GM12865 (cell line): ENCODE results near the gene COL23A1.

Experiments used
- DNase-seq: peaks from one replicate; pipeline ENCODE4 v3.0.0; 2010; ENCODE audit warnings: low read depth
- H3K4me3 ChIP-seq: 2 replicates; pipeline ENCODE4 v1.5.1; 2011; ENCODE audit warnings: mild to moderate bottlenecking, low read depth, low read length, control low read depth
- TF ChIP-seq, protein P1 (sequence below): IDR thresholded peaks from 2 replicates; pipeline ENCODE4 v1.5.1; 2011; ENCODE audit warnings: low read length, control low read depth, low read depth, inconsistent platforms; ENCODE audit not compliant: insufficient read depth; ENCODE audit errors: missing control alignments

COL23A1 gene

DNA sequence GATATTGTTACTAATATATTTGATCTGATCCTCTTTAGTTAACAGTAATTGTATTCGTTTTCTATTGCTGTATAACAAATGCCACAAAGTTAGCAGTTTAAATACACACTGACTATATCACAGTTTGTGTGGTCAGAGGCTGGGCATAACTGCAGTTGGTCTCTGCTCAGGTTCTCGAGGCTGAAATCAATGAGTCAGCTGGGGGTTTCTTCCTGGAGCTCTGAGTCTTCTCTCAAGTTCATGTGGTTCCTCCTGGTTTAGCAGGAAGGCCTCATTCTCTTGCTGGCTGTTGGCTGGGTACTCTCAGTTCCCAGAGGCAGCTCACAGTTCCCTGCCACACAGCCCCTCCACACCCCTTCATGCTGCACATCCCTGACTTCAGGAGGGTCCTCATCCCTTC, 20.7 kb downstream of the COL23A1 start:
- no peak overlapping the region for H3K4me3 ChIP-seq
- no peak for DNase-seq
- TF ChIP-seq, protein P1, sequence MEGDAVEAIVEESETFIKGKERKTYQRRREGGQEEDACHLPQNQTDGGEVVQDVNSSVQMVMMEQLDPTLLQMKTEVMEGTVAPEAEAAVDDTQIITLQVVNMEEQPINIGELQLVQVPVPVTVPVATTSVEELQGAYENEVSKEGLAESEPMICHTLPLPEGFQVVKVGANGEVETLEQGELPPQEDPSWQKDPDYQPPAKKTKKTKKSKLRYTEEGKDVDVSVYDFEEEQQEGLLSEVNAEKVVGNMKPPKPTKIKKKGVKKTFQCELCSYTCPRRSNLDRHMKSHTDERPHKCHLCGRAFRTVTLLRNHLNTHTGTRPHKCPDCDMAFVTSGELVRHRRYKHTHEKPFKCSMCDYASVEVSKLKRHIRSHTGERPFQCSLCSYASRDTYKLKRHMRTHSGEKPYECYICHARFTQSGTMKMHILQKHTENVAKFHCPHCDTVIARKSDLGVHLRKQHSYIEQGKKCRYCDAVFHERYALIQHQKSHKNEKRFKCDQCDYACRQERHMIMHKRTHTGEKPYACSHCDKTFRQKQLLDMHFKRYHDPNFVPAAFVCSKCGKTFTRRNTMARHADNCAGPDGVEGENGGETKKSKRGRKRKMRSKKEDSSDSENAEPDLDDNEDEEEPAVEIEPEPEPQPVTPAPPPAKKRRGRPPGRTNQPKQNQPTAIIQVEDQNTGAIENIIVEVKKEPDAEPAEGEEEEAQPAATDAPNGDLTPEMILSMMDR = no peak

DNA sequence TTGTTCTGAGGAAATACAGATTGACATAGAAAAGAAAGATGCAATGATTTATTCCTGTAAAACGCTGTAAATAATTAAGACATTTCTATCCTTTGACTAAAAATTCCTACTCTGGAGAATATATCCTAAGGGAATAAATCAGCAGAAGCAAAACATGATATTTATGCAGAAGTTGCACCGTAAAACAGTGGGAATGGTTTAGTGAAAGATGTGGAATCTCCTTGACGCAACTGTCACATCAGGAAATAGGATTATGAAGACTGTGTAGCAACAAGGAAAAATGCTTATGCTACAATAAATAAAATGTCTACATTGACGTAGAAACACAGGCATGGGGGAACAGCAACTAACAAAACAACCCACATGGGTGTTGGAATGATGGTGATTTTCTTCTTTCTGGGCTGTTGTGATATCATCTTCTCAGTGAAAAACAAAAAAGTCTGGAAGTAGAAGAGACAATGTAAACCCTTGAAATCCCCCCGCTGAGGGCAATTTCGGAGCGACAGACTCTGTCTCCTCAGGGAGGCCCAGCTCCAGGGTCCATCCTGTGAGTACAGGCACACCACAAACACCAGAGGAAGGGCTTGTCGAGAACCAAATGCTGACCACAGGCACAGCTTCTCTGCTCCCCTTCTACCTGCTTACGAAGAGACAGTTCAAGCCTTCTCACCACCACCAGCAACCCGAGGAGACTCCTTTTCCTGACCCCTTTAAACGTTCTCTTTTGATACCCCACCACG, 25.2 kb downstream of the COL23A1 start:
- no peak overlapping the region for H3K4me3 ChIP-seq
- DNase-seq = no peak
- TF ChIP-seq, protein P1 = no peak

DNA sequence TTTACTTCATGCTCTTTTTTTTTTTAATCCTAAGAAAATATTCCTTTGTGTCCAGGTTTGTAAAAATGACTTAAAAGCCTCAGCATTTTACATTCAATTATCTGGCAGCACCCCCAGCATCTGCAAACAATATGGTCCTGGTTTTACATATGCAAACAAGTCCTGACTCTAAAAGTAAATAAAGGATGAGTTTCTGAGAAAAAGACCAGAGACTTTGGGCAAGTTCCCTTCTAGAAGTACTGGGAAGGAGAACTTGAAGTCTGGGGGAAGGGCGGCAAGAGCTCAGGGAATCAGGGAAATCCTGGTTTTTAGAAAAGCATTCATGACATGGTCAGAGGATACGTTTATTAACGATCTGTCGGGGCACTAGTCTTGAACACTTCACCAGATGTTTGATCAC, 25.8 kb downstream of the COL23A1 start:
- no peak overlapping the region for H3K4me3 ChIP-seq
- TF ChIP-seq, protein P1 = no peak
- no peak for DNase-seq

- no peak overlapping the region for H3K4me3 ChIP-seq
- DNase-seq = no peak
- TF ChIP-seq, protein P1 = no peak
Measured at GRCh38 chr5:178563621-178564020, 26.6 kb downstream of the COL23A1 start.

DNA sequence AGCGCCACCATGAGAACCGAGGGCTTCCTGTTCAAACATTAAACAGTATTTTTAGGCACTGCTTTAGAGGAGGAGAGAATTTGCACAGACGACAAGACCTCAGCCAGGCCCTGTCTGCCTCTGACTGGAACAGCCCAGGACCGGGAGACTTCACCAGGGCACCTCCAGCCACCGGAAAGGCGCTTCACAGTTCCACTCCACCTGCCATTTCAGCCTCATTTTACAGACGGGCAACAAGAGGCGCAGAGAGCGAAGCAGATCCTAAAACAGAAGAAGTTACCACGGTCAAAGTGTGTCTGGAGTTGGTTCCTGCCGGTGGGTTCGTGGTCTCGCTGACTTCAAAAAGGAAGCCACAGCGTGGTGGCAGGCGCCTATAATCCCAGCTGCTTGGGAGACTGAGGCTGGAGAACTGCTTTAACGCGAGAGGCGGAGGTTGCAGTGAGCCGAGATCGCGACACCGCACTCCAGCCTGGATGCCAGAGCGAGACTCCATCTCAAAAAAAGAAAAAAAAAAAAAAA, 28.4 kb downstream of the COL23A1 start:
- DNase-seq = no peak
- TF ChIP-seq, protein P1 = no peak
- no peak overlapping the region for H3K4me3 ChIP-seq

DNA sequence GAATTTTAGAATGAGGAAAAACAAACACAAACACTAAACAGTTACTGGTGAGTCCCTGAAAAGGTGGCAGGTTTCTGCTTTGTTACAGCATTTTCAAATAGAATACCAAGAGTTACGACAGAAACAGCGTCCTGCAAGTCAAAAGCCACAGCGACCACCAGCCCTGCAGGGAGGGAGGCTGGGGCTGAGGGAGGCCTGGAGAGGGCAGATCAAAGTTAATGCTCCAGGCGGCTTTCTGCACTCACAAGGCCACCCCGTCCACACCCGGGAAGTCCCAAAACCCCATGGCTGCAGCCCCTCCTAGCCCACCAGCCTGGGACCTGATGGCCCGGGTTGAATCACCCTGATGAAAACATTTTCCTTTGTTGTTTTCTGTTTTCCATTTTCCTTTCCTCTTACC, 29.3 kb downstream of the COL23A1 start:
- TF ChIP-seq, protein P1 = no peak
- no peak for DNase-seq
- no peak overlapping the region for H3K4me3 ChIP-seq

DNA sequence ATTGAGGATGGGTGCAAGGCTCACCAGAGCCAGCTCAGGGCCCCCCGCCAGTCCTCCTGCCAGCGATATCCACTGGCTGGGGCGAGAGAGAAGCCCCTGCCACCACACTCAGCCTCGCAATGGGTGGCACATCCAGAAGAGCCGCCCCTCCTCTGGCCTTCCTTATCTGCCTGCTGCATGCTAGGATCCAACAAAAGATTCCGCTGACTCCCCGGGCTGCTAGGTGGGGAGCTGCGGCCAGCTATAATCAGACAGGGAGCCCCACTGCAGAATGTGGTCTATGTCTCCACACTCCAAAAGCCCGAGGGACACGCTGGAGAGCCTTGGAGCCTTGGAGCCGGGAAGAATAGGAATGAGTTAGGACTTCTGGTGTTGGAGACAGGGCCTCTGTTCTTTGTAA, 32.8 kb downstream of the COL23A1 start:
- H3K4me3 ChIP-seq = no peak overlapping the region
- no peak for DNase-seq
- TF ChIP-seq, protein P1 = no peak
